ENCODE data around the gene SPEF2. TPM values are rescaled to one million over a fixed set of nuclear protein-coding genes. Genes with fewer than 3 reads are reported as not detected.

The SPEF2 gene
- total and polyA plus RNA-seq, 2 experiments from 2014 or later = 0.17 to 0.21 TPM

DNA sequence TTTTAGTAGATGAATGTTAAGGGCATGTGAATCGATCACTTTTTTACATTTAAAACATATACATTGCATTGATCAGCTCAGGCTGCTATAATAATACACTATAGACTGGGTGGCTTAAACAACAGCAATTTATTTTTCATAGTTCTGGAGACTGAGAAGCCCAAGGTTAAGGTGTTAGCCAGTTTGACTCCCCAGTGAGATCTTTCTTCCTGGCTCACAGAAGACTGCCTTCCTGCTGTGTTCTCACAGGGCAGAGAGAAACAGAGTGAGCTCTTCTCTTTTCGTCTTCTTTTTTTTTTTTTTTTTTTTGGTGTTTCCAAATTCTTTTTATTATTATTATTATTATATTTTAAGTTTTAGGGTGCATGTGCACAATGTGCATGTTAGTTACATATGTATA is 56.4 kb downstream of the SPEF2 start (continued):
- TF ChIP-seq, protein P1, sequence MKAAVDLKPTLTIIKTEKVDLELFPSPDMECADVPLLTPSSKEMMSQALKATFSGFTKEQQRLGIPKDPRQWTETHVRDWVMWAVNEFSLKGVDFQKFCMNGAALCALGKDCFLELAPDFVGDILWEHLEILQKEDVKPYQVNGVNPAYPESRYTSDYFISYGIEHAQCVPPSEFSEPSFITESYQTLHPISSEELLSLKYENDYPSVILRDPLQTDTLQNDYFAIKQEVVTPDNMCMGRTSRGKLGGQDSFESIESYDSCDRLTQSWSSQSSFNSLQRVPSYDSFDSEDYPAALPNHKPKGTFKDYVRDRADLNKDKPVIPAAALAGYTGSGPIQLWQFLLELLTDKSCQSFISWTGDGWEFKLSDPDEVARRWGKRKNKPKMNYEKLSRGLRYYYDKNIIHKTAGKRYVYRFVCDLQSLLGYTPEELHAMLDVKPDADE (IDR thresholded peaks at IDR 0.05) = no peak
- TF ChIP-seq, protein P2, sequence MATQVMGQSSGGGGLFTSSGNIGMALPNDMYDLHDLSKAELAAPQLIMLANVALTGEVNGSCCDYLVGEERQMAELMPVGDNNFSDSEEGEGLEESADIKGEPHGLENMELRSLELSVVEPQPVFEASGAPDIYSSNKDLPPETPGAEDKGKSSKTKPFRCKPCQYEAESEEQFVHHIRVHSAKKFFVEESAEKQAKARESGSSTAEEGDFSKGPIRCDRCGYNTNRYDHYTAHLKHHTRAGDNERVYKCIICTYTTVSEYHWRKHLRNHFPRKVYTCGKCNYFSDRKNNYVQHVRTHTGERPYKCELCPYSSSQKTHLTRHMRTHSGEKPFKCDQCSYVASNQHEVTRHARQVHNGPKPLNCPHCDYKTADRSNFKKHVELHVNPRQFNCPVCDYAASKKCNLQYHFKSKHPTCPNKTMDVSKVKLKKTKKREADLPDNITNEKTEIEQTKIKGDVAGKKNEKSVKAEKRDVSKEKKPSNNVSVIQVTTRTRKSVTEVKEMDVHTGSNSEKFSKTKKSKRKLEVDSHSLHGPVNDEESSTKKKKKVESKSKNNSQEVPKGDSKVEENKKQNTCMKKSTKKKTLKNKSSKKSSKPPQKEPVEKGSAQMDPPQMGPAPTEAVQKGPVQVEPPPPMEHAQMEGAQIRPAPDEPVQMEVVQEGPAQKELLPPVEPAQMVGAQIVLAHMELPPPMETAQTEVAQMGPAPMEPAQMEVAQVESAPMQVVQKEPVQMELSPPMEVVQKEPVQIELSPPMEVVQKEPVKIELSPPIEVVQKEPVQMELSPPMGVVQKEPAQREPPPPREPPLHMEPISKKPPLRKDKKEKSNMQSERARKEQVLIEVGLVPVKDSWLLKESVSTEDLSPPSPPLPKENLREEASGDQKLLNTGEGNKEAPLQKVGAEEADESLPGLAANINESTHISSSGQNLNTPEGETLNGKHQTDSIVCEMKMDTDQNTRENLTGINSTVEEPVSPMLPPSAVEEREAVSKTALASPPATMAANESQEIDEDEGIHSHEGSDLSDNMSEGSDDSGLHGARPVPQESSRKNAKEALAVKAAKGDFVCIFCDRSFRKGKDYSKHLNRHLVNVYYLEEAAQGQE (IDR thresholded peaks at IDR 0.05; ENCODE audit: unreplicated experiment) = no peak
- TF ChIP-seq EZH2phosphoT487 (IDR thresholded peaks at IDR 0.05; ENCODE audit: unreplicated experiment) (no peak), STAT1 (IDR thresholded peaks at IDR 0.05; ENCODE audit: unreplicated experiment) (no peak)

DNA sequence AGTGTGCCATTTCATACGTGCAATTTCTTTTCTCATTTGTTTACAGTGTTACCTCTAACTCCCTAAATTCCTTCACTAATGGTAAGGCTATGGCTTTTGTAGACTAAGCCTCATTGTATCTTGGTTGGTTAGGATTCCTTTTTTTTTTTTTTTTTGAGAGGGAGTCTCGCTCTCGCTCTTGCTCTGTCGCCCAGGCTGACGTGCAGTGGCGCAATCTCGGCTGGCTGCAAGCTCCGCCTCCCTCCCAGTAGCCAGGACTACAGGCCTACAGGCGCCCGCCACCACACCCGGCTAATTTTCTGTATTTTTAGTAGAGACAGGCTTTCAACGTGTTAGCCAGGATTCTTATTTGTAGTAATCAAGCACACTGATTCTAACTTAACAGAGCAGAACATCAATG is 57.7 kb downstream of the SPEF2 start:
- DNase-seq (ENCODE audit: low spot score) = peak; percentile 21
- no peaks in the 10 kb centered on the region for H3K4me1 ChIP-seq (ENCODE audit: insufficient read depth)
- peaks cover 8% of the 10 kb centered on the region; the same call in 2 of the 3 replicates for H3K4me1 Mint-ChIP-seq
- H3K4me3 ChIP-seq = no peak overlapping the region
- H3K79me2 ChIP-seq (replicated peaks; ENCODE audit: insufficient read depth) = no peaks in the 10 kb centered on the region
- no peaks in the 10 kb centered on the region for H3K27me3 Mint-ChIP-seq (ENCODE audit: insufficient read depth, low read depth, poor library complexity)
- ATAC-seq = peak; percentile 47; the same call in 2 of the 3 replicates
- H3F3A ChIP-seq (replicated peaks; ENCODE audit: low read depth) = no peaks in the 10 kb centered on the region
- 0 out of 2 replicates have a peak, but pooled peaks cover 3% of the 10 kb centered on the region for H4K20me1 ChIP-seq (replicated peaks; ENCODE audit: insufficient read depth)
- TF ChIP-seq ZNF331 (CRISPR knock-in tag; IDR thresholded peaks at IDR 0.05; ENCODE audit: low read depth) = no peak
- no peak overlapping the region for H3K27ac ChIP-seq (ENCODE audit: low read depth)
- no peak overlapping the region for H3K4me3 Mint-ChIP-seq
- no peak overlapping the region for H3K27ac Mint-ChIP-seq
- H3K27me3 ChIP-seq (ENCODE audit: insufficient read depth) = no peaks in the 10 kb centered on the region
- no peak overlapping the region for H2AFZ ChIP-seq
- H3K36me3 Mint-ChIP-seq (ENCODE audit: low read depth) = no peaks in the 10 kb centered on the region
- H3K4me2 ChIP-seq = no peak overlapping the region
- no peaks in the 10 kb centered on the region for H3K9me3 Mint-ChIP-seq
- H3K9me2 ChIP-seq (ENCODE audit: insufficient read depth) = no peaks in the 10 kb centered on the region
- no peaks in the 10 kb centered on the region for H3K36me3 ChIP-seq (ENCODE audit: insufficient read depth)

DNA sequence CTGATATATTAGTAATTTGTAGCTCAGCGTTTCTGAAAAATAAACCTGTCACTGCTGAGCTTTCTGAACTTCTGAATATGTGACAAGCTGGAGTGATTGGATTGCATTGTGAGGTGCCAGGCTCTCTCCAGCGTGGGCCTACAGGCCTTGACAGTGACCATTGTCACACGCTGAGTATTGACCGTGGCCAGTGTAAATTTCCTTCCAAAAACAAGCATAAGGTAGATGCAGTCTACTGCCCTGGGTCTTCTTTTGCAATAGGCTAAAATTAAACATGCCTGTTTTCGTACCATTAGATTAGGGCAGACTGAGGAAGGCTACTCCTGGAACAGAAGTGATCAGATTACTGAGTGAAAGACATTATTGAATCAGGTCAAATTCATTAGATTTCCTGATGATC is 60.2 kb downstream of the SPEF2 start:
- Histone ChIP-seq H3K27me3 (ENCODE audit: insufficient read depth) (no peaks in the 10 kb centered on the region), H3K36me3 (ENCODE audit: insufficient read depth) (no peaks in the 10 kb centered on the region), H3K9me2 (ENCODE audit: insufficient read depth) (no peaks in the 10 kb centered on the region), H3K4me2 (no peak overlapping the region), H3K79me2 (replicated peaks; ENCODE audit: insufficient read depth) (no peaks in the 10 kb centered on the region), H3K4me3 (no peak overlapping the region), H3F3A (replicated peaks; ENCODE audit: low read depth) (no peaks in the 10 kb centered on the region), H3K4me1 (ENCODE audit: insufficient read depth) (no peaks in the 10 kb centered on the region), H4K20me1 (replicated peaks; ENCODE audit: insufficient read depth) (no peaks in the 10 kb centered on the region), H3K27ac (ENCODE audit: low read depth) (no peak overlapping the region), H2AFZ (peak overlapping the region; percentile 10; the same call in 1 of the 2 replicates)
- Mint-ChIP-seq H3K27me3 (ENCODE audit: insufficient read depth, low read depth, poor library complexity) (no peaks in the 10 kb centered on the region), H3K4me1 (peaks cover 8% of the 10 kb centered on the region; the same call in 2 of the 3 replicates), H3K27ac (no peak overlapping the region), H3K4me3 (no peak overlapping the region), H3K36me3 (ENCODE audit: low read depth) (no peaks in the 10 kb centered on the region), H3K9me3 (no peaks in the 10 kb centered on the region)
- DNase-seq (ENCODE audit: low spot score) (no peak), ATAC-seq (no peak)
- TF ChIP-seq, protein P2 (IDR thresholded peaks at IDR 0.05; ENCODE audit: unreplicated experiment) = no peak
- no peak for TF ChIP-seq STAT1 (IDR thresholded peaks at IDR 0.05; ENCODE audit: unreplicated experiment)
- no peak for TF ChIP-seq NANOG (IDR thresholded peaks at IDR 0.05; ENCODE audit: borderline replicate concordance)
- no peak for TF ChIP-seq EZH2phosphoT487 (IDR thresholded peaks at IDR 0.05; ENCODE audit: unreplicated experiment)
- TF ChIP-seq, protein P3, sequence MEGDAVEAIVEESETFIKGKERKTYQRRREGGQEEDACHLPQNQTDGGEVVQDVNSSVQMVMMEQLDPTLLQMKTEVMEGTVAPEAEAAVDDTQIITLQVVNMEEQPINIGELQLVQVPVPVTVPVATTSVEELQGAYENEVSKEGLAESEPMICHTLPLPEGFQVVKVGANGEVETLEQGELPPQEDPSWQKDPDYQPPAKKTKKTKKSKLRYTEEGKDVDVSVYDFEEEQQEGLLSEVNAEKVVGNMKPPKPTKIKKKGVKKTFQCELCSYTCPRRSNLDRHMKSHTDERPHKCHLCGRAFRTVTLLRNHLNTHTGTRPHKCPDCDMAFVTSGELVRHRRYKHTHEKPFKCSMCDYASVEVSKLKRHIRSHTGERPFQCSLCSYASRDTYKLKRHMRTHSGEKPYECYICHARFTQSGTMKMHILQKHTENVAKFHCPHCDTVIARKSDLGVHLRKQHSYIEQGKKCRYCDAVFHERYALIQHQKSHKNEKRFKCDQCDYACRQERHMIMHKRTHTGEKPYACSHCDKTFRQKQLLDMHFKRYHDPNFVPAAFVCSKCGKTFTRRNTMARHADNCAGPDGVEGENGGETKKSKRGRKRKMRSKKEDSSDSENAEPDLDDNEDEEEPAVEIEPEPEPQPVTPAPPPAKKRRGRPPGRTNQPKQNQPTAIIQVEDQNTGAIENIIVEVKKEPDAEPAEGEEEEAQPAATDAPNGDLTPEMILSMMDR (conservative IDR thresholded peaks at IDR 0.05; ENCODE audit: low read depth in 2 of 2) = no peak
- TF ChIP-seq, protein P1 (IDR thresholded peaks at IDR 0.05) = no peak
- TF ChIP-seq ZNF331 (CRISPR knock-in tag; IDR thresholded peaks at IDR 0.05; ENCODE audit: low read depth) = no peak
